AG04449 (cell line): Measurements from ENCODE around the gene PTPN14.

Experiments
- CTCF ChIA-PET: fragments of 350-600 bp; formaldehyde crosslinking; extraction: SDS; loops from one replicate; lab custom pipeline; 2021; ENCODE audit warnings: antibody characterized with exemption; lab: Yijun Ruan, JAX
- POLR2A ChIA-PET: fragments of 400-600, 350-600 bp; formaldehyde crosslinking; extraction: SDS; loops from one replicate; lab custom pipeline; 2020; ENCODE audit warnings: antibody characterized with exemption, inconsistent platforms; lab: Yijun Ruan, JAX
- DNase-seq: peaks from one replicate; pipeline ENCODE4 v3.0.0-alpha.2; 2010; ENCODE audit warnings: low read depth, low spot score
- H3K4me3 ChIP-seq: 2 replicates; pipeline ENCODE4 v1.5.1; 2011; ENCODE audit warnings: low read depth, mild to moderate bottlenecking, control low read depth, low read length
- TF ChIP-seq, protein P1 (sequence below): IDR thresholded peaks from one replicate; pipeline ENCODE4 v1.5.1; 2011; ENCODE audit warnings: mild to moderate bottlenecking, moderate library complexity, low read length, control low read depth, inconsistent platforms; ENCODE audit not compliant: insufficient read depth; ENCODE audit errors: missing control alignments

The PTPN14 gene

DNA sequence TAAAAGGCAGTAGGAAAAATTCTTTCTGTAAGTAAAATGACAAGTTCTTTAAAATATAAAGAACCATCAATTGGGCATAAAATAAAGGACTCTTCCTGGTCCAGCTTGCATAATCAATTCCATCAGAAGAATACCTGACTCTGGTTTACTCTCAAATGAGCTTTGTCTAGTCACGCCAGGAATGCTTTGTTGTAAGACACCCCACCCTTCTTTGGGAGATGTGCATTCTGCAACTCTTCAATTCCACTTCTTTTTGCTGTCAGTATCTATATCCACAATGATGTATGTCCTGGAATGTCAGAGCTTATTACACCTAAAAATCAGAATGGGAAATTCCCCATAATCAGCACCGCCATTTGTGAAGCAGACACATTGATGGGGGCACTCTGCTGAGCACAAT lies 76.1 kb downstream of the PTPN14 start:
- no peak overlapping the region for H3K4me3 ChIP-seq
- ChIA-PET CTCF (interaction anchor here (0.9 to 1.8 kb wide), 4 partner anchors 8 to 142 kb away, joined by 3 to 8 read pairs (median 4); no protein-coding TSS in a partner anchor), POLR2A (no interaction called here)
- no peak for DNase-seq
- TF ChIP-seq, protein P1, sequence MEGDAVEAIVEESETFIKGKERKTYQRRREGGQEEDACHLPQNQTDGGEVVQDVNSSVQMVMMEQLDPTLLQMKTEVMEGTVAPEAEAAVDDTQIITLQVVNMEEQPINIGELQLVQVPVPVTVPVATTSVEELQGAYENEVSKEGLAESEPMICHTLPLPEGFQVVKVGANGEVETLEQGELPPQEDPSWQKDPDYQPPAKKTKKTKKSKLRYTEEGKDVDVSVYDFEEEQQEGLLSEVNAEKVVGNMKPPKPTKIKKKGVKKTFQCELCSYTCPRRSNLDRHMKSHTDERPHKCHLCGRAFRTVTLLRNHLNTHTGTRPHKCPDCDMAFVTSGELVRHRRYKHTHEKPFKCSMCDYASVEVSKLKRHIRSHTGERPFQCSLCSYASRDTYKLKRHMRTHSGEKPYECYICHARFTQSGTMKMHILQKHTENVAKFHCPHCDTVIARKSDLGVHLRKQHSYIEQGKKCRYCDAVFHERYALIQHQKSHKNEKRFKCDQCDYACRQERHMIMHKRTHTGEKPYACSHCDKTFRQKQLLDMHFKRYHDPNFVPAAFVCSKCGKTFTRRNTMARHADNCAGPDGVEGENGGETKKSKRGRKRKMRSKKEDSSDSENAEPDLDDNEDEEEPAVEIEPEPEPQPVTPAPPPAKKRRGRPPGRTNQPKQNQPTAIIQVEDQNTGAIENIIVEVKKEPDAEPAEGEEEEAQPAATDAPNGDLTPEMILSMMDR, result no peak

- ChIA-PET POLR2A (no interaction called here), CTCF (interaction anchor here (1.1 to 2.7 kb wide), 4 partner anchors 17 to 141 kb away, joined by 3 to 8 read pairs (median 4); partner anchors contain the start of gene PTPN14)
- DNase-seq, result no peak
- TF ChIP-seq, protein P1, result no peak
- no peak overlapping the region for H3K4me3 ChIP-seq
Observed at GRCh38 chr1:214474467-214474866, 76.9 kb downstream of the PTPN14 start.

DNA sequence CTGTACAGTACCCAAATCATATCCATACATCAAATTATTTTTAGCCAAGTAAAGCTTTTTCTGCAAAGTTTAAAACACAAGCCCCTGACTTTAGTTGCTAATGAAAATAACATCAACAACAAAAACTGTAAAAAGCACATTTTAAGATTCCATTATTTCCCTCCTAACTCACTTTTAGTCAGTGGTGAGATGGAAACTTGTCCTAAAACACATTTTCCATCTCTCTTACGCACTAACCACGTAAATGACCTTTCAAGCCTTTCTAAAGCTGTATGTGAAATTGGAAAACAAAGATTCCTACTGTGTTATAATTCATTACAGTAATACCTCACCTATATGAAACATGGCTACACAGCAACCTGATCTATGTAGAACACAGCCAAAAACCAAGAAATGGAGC lies 77.5 kb downstream of the PTPN14 start:
- no peak for DNase-seq
- CTCF ChIA-PET, result interaction anchor here (0.7 to 2.7 kb wide), 7 partner anchors 14 to 142 kb away, joined by 3 to 6 read pairs (median 3); partner anchors contain the start of gene PTPN14
- POLR2A ChIA-PET, result interaction anchor here (1.0 kb wide), 1 partner anchor 78 kb away, joined by 5 read pairs; the partner anchor contains the start of gene PTPN14

GRCh38 chr1:214473387-214473786 lies 78.0 kb downstream of the PTPN14 start:
- TF ChIP-seq, protein P1, result no peak
- H3K4me3 ChIP-seq, result no peak overlapping the region
- POLR2A ChIA-PET, result interaction anchor here (1.0 to 1.1 kb wide), 2 partner anchors 28 to 78 kb away, joined by 4 to 5 read pairs; partner anchors contain the start of gene PTPN14
- CTCF ChIA-PET, result interaction anchor here (0.7 to 2.7 kb wide), 8 partner anchors 14 to 141 kb away, joined by 3 to 6 read pairs (median 3); partner anchors contain the start of gene PTPN14
- no peak for DNase-seq

More for the DNA sequence above, 77.5 kb downstream of the PTPN14 start:
- TF ChIP-seq, protein P1, result no peak
- no peak overlapping the region for H3K4me3 ChIP-seq

GRCh38 chr1:214472364-214472763 lies 79.0 kb downstream of the PTPN14 start:
- DNase-seq, result no peak
- H3K4me3 ChIP-seq, result no peak overlapping the region
- POLR2A ChIA-PET, result interaction anchor here (1.1 kb wide), 1 partner anchor 27 kb away, joined by 4 read pairs; no protein-coding TSS in a partner anchor
- CTCF ChIA-PET, result interaction anchor here (1.3 to 2.7 kb wide), 3 partner anchors 79 to 140 kb away, joined by 4 to 6 read pairs (median 4); partner anchors contain the start of gene PTPN14
- TF ChIP-seq, protein P1, result no peak

DNA sequence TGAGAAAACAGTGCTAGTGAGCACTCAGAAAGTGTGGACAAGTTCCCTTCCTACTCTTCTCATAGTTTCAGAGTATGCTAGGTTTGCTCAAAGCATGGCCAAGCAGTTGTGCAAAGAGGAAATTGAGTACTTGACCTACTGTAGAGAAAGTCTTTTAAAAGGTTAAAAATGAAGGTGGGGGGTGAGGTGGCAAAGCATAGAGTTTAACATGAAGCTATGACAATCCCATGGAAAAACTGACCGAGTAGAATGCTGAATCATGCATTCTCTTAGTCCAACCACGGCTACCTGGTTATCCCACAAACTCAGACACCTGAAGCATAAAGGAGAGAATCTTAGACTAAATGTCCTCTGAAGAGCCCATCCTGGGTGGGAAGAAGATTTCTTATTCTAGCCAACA lies 79.9 kb downstream of the PTPN14 start:
- CTCF ChIA-PET, result no interaction called here
- no peak for DNase-seq
- TF ChIP-seq, protein P1, result no peak
- H3K4me3 ChIP-seq, result no peak overlapping the region
- POLR2A ChIA-PET, result no interaction called here
